ENCODE results near the gene CATSPERB.

DNA sequence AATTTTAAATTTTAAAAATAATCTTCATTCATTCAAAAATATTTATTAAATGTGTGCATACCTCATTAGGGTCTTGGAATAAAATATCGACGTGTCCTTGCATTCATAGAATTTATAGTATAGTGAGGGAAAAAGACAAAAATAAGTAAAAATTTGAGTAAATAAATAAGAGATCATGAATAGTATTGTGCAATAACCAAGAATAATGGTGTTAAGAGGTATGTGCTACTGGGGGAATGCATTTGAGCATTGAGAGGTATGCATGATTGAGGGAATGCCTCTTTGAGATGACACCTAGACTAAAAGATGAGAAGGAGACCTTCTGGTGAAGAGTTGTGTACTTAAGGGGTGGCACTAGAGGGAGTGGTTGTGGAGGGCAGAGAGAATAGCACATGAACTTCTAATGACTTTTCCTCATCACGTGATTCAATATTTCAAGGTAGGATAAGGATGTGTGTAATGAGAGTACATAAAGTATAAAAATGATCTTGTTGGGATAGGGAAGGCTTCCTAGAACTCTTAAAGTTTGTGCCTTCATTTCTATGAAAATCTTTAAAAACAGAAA lies 18.8 kb upstream of the CATSPERB start:
- TF ChIP-seq GATA3 (IDR thresholded peaks at IDR 0.05; ENCODE audit: low read depth, low read length) (no peak), GATA2 (IDR thresholded peaks at IDR 0.05; ENCODE audit: low read depth, low read length) (no peak)

All from SH-SY5Y (cell line).